ENCODE data around the gene CDK5RAP1.
"Not testable (repeated sequence)": the region's sequence is repeated elsewhere in the genome, so short reads cannot be mapped to it uniquely, and the experiment has no call there.

The CDK5RAP1 gene

DNA sequence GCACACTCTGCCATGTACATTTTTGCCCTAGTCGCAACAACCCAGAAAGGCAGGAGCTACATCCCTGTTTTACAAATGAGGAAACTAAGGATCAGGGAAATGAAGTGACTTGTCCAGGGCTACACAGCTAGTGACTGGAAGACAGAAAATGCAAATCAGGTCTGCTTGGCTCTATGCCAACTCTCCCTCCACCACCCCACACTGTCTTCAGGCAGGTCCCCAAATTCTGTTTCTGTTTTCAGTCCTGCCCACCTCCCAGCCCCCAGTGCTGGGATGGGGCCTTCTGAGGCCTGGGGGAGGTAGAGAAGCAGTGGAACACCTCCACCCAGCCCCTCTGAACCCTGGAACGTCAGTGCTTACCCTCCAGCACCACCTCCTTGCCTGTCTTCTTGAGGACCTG lies 37.2 kb upstream of the CDK5RAP1 start:
- Histone ChIP-seq H3K4me1 (ENCODE audit: control insufficient read depth in 1 of 2, insufficient read depth in 2 of 2, low read length in 2 of 2) (peaks cover 4 to 19% of the 10 kb centered on the region in 2 donors), H3K36me3 (ENCODE audit: control insufficient read depth in 1 of 2, insufficient read depth in 2 of 2, low read length in 2 of 2) (peaks cover 0 to 6% of the 10 kb centered on the region in 2 donors), H3K27me3 (ENCODE audit: low read depth, low read length) (no peaks in the 10 kb centered on the region), H3K9me3 (ENCODE audit: control insufficient read depth in 1 of 2, low read length in 2 of 2) (no peaks in the 10 kb centered on the region), H3K4me3 (ENCODE audit: low read depth in 1 of 2, low read length in 2 of 2) (no peak overlapping the region), H3K27ac (ENCODE audit: low read length) (no peak overlapping the region)

DNA sequence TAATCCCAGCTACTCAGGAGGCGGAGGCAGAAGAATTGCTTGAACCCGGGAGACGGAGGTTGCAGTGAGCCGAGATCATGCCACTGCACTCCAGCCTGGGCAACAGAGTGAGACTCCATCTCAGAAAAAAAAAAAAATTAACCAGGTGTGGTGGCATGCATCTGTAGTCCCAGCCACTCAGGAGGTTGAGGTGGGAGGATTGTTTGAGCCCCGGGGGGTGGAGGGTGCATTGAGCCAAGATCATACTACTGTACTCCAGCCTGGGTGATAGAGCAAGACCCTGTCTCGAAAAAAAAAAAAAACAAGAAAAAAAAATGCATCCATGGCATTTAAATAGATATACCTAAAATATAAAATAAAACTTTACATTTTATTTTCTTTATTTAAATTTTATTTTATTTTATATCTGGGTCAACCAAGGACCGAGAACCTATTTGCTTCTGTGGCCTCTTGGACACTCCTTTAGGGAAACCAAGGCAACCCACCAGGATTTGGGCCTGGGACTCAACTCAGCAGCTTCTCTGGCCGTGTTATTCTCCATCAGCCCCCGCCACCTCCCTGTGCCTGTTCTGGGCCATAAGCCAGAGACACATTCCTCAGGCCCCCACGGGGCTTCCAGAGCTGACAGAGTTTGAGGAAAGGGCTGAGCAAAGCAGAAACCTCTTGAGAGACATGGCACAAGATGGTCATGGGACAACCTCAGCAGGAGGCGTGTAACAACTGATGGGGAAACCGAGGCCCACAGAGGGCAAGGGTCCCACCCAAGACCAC lies 36.0 kb upstream of the CDK5RAP1 start:
- H3K36me3 ChIP-seq (ENCODE audit: control insufficient read depth in 1 of 2, insufficient read depth in 2 of 2, low read length in 2 of 2), result peaks cover 0 to 6% of the 10 kb centered on the region in 2 donors
- no peak overlapping the region for H3K4me3 ChIP-seq (ENCODE audit: low read depth in 1 of 2, low read length in 2 of 2)
- H3K27ac ChIP-seq (ENCODE audit: low read length), result no peak overlapping the region
- H3K4me1 ChIP-seq (ENCODE audit: control insufficient read depth in 1 of 2, insufficient read depth in 2 of 2, low read length in 2 of 2), result peaks cover 4 to 10% of the 10 kb centered on the region in 2 donors
- no peaks in the 10 kb centered on the region for H3K9me3 ChIP-seq (ENCODE audit: control insufficient read depth in 1 of 2, low read length in 2 of 2)
- no peaks in the 10 kb centered on the region for H3K27me3 ChIP-seq (ENCODE audit: low read depth, low read length)

DNA sequence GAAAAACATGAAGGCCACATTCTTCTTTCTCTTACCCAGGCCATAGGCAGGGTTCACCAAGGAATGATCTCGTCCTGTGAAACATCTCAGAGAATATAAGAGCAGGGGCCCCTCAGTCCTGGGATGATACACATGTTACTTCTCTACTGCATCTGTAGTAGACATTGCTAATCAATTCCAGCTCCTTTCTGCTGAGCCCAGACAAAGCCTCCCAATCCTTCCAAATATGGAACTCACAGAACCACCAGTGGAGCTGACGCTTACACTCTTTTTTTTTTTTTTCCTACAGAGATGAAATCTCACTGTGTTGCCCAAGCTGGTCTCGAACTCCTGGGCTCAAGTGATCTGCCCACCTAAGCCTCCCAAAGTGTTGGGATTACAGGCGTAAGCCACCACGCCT lies 33.1 kb upstream of the CDK5RAP1 start:
- H3K27ac ChIP-seq (ENCODE audit: low read length), result no peak overlapping the region
- H3K9me3 ChIP-seq (ENCODE audit: control insufficient read depth in 1 of 2, low read length in 2 of 2), result no peaks in the 10 kb centered on the region
- no peak overlapping the region for H3K4me3 ChIP-seq (ENCODE audit: low read depth in 1 of 2, low read length in 2 of 2)
- no peaks in the 10 kb centered on the region for H3K27me3 ChIP-seq (ENCODE audit: low read depth, low read length)
- H3K4me1 ChIP-seq (ENCODE audit: control insufficient read depth in 1 of 2, insufficient read depth in 2 of 2, low read length in 2 of 2), result peaks cover 4 to 10% of the 10 kb centered on the region in 2 donors
- H3K36me3 ChIP-seq (ENCODE audit: control insufficient read depth in 1 of 2, insufficient read depth in 2 of 2, low read length in 2 of 2), result peaks cover 0 to 6% of the 10 kb centered on the region in 2 donors

DNA sequence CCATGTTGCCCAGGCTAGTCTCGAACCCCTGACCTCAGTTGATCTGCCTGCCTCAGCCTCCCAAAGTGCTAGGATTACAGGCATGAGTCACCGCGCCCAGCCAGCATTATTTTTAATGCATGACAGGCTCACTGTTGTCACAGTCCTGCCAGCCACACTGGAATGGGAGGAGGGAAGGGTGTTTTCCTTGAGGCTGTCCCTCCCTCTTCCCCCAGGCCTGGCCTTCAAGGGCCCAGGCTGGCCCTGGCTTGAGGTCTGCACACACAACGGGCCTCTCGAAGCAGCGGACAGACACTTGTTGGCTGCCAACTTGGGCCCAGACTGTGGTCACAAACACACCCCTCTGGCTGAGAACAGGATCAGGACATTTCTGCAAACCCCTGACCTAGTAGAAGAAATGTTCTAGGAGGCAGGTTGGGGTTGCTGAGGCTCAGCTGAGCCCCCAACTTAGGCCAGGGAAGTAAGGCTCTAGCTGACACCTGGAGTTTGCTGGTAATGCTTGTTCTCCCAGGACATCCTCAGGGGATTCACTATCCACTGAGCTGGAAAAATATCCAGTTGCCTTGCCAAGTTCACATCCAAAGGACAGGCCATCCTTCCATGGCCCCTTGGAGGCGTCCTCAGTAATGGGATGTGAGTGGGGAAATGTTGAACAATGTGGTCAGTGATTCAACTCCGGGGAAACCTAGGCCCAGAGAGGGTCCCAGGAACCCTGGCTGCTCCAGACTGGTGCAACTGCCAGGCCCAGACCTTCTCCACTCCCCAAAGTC lies 32.3 kb upstream of the CDK5RAP1 start:
- Histone ChIP-seq H3K9me3 (ENCODE audit: control insufficient read depth in 1 of 2, low read length in 2 of 2) (no peaks in the 10 kb centered on the region), H3K4me1 (ENCODE audit: control insufficient read depth in 1 of 2, insufficient read depth in 2 of 2, low read length in 2 of 2) (peaks cover 4 to 10% of the 10 kb centered on the region in 2 donors), H3K27ac (ENCODE audit: low read length) (no peak overlapping the region), H3K4me3 (ENCODE audit: low read depth in 1 of 2, low read length in 2 of 2) (no peak overlapping the region), H3K36me3 (ENCODE audit: control insufficient read depth in 1 of 2, insufficient read depth in 2 of 2, low read length in 2 of 2) (peaks cover 0 to 6% of the 10 kb centered on the region in 2 donors), H3K27me3 (ENCODE audit: low read depth, low read length) (no peaks in the 10 kb centered on the region)

DNA sequence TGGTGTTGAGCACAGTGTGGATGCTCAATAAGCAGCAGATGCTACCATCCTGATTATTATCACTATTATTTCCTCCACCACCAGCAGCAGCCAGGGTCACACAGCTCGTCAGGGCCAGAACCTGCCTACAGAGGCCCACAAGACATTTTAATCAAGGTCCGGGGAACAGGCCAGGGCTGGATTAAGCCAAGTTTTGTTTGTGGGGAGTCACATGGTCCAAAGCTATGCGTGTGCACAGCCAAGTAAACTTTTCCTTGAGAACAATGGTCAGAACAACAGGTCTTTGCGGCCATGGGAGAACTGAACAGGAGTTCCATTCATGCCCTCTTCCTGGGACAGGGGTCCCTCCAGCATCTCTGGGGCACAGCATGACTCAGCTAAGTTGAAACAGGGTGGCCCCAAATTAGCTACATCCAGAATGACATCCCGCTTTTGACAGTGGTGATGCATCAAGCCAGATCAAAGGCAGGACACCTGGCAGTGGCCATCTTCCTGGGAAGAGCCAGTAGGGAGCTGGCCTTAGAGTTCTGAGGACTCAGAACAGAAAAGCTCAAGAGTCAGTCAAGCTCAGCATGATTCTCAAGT lies 30.6 kb upstream of the CDK5RAP1 start:
- Histone ChIP-seq H3K4me1 (ENCODE audit: control insufficient read depth in 1 of 2, insufficient read depth in 2 of 2, low read length in 2 of 2) (peaks cover 4 to 5% of the 10 kb centered on the region in 2 donors), H3K36me3 (ENCODE audit: control insufficient read depth in 1 of 2, insufficient read depth in 2 of 2, low read length in 2 of 2) (peaks cover 0 to 6% of the 10 kb centered on the region in 2 donors), H3K9me3 (ENCODE audit: control insufficient read depth in 1 of 2, low read length in 2 of 2) (no peaks in the 10 kb centered on the region), H3K27me3 (ENCODE audit: low read depth, low read length) (no peaks in the 10 kb centered on the region), H3K4me3 (ENCODE audit: low read depth in 1 of 2, low read length in 2 of 2) (no peak overlapping the region), H3K27ac (ENCODE audit: low read length) (no peak overlapping the region)

DNA sequence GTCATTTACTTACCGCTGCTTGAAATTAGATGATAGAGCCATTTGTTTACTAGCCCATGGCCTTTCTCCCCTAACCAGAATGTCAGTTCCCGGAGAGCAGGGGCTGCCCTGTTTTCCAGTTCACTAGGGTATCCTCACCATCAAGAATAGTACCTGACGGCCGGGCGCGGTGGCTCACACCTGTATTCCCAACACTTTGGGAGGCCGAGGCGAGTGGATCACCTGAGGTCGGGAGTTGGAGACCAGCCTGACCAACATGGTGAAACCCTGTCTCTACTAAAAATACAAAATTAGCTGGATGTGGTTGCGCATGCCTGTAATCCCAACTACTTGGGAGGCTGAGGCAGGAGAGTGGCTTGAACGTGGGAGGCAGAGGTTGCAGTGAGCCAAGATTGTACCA lies 22.6 kb upstream of the CDK5RAP1 start:
- not testable (repeated sequence) for H3K9me3 ChIP-seq (ENCODE audit: control insufficient read depth in 1 of 2, low read length in 2 of 2); H3K4me3 ChIP-seq (ENCODE audit: low read depth in 1 of 2, low read length in 2 of 2); H3K36me3 ChIP-seq (ENCODE audit: control insufficient read depth in 1 of 2, insufficient read depth in 2 of 2, low read length in 2 of 2); H3K27me3 ChIP-seq (ENCODE audit: low read depth, low read length)
- Histone ChIP-seq H3K4me1 (ENCODE audit: control insufficient read depth in 1 of 2, insufficient read depth in 2 of 2, low read length in 2 of 2) (peaks cover 0 to 16% of the 10 kb centered on the region in 2 donors), H3K27ac (ENCODE audit: low read length) (peak overlapping the region; percentile 75)

DNA sequence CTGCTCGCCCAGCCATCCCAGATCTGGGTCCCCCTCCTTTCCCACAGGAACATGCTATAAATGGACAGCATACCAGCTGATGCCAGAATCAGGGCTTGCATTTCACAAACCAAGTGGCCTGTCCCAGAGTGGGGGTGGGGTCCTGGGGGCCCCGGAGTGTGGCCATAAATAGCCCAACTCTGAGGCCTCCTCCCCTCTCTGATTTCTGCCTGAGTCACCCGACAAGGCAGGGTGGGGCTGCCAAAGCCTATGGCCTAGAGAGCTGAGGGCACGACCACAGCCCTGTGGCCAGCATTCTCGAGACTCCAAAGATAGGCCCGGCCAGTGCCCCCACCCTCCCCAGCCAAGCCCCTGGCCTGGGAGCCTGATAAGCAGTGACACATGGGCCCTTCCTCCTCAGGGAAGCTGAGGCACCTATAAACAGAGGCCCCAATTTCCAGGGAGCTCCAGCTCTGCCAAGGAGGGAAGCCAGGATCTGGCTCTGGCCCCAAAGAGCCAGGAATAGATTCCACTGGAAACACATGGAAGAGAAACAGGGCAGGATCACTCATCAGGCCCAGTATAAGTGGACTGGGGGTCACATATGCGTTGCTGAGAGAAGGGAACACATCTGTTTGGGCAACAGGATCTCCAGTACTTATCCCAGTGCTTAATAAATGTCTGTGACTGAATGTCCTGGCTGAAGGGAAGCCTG lies 22.0 kb upstream of the CDK5RAP1 start:
- Histone ChIP-seq H3K27ac (ENCODE audit: low read length) (peak overlapping the region; percentile 75), H3K27me3 (ENCODE audit: low read depth, low read length) (no peaks in the 10 kb centered on the region), H3K4me3 (ENCODE audit: low read depth in 1 of 2, low read length in 2 of 2) (no peak overlapping the region), H3K9me3 (ENCODE audit: control insufficient read depth in 1 of 2, low read length in 2 of 2) (no peaks in the 10 kb centered on the region), H3K36me3 (ENCODE audit: control insufficient read depth in 1 of 2, insufficient read depth in 2 of 2, low read length in 2 of 2) (no peaks in the 10 kb centered on the region), H3K4me1 (ENCODE audit: control insufficient read depth in 1 of 2, insufficient read depth in 2 of 2, low read length in 2 of 2) (peaks cover 0 to 16% of the 10 kb centered on the region in 2 donors)

DNA sequence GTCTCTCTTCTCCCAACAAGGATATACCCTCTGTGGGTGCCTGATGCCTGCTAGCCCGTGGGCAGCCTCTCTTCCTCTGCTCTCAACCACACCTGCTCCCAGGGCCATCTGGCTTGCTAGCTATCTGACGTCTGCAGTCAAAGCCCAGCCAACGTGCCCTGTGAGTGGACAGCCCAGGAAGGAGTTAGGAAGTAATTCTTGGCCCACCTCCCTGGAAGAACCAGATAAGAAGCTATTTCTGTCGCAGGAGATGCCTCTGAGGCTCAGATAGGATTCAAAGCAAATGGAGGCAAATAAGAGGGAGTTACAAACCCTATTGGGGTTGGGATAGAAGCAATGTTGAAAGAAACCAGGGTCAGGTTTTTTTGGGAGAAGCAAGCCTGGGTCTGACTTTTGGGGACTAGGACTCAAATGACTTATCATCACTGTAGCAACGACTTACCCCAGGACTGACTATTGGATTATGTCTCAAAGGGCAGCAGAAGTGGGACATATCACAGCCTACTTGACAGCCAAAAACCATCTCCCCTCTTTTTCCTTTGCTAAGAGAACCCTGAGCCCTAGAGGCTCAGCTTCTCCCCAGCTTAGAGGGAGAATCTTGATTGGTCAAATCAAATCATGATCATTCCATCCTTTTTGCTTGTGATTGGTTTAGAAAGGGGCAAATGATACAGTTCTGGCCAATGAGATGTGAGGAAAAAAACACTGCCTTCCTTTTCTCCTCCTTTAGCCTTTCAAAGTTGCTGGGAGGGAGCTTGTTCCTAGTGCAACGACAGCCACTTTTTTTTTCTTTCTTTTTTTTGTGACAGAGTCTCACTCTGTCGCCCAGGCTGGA lies 18.0 kb upstream of the CDK5RAP1 start:
- Histone ChIP-seq H3K4me3 (ENCODE audit: low read depth in 1 of 2, low read length in 2 of 2) (no peak overlapping the region), H3K27ac (ENCODE audit: low read length) (no peak overlapping the region)

DNA sequence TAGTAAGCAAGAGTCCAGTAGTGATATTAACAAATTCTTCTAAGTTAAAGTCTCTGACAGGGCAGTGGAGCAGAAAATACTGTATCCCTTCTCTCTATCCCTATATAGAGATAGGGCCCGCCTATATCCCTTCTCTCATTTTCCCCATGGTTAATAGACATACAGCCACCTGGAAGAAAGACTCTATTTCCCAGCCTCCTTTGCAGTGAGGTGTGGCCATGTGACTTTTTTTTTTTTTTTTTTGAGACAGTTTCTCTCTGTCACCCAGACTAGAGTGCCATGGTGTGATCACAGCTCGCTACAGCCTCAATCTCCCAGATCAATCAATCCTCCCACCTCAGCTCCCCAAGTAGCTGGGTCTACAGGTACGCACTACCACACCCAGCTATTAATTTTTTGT lies 16.7 kb upstream of the CDK5RAP1 start:
- Histone ChIP-seq H3K36me3 (ENCODE audit: control insufficient read depth in 1 of 2, insufficient read depth in 2 of 2, low read length in 2 of 2) (no peaks in the 10 kb centered on the region), H3K27ac (ENCODE audit: low read length) (no peak overlapping the region), H3K9me3 (ENCODE audit: control insufficient read depth in 1 of 2, low read length in 2 of 2) (no peaks in the 10 kb centered on the region), H3K4me3 (ENCODE audit: low read depth in 1 of 2, low read length in 2 of 2) (no peak overlapping the region), H3K27me3 (ENCODE audit: low read depth, low read length) (no peaks in the 10 kb centered on the region), H3K4me1 (ENCODE audit: control insufficient read depth in 1 of 2, insufficient read depth in 2 of 2, low read length in 2 of 2) (peaks cover 0 to 4% of the 10 kb centered on the region in 2 donors)

More for the DNA sequence above, 18.0 kb upstream of the CDK5RAP1 start:
- peaks cover 0 to 14% of the 10 kb centered on the region in 2 donors for H3K4me1 ChIP-seq (ENCODE audit: control insufficient read depth in 1 of 2, insufficient read depth in 2 of 2, low read length in 2 of 2)
- H3K9me3 ChIP-seq (ENCODE audit: control insufficient read depth in 1 of 2, low read length in 2 of 2), result no peaks in the 10 kb centered on the region
- no peaks in the 10 kb centered on the region for H3K27me3 ChIP-seq (ENCODE audit: low read depth, low read length)
- no peaks in the 10 kb centered on the region for H3K36me3 ChIP-seq (ENCODE audit: control insufficient read depth in 1 of 2, insufficient read depth in 2 of 2, low read length in 2 of 2)

DNA sequence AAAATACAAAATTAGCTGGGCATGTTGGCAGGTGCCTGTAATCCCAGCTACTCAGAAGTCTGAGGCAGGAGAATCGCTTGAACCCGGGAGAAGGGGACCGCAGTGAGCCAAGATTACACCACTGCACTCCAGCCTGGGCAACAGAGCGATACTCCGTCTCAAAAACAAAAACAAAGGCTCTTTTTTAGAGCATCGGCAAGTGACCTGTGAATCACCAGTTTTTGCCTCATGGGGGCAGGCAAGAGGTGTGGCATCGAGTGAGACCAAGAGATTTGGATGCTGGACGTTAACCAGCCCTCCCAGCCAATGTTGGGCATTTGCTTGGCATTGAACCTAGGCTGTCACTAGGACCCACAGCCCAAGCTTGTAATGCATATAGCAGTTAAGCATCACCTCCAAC lies 14.6 kb upstream of the CDK5RAP1 start:
- no peaks in the 10 kb centered on the region for H3K9me3 ChIP-seq (ENCODE audit: control insufficient read depth in 1 of 2, low read length in 2 of 2)
- no peaks in the 10 kb centered on the region for H3K27me3 ChIP-seq (ENCODE audit: low read depth, low read length)
- no peak overlapping the region for H3K4me3 ChIP-seq (ENCODE audit: low read depth in 1 of 2, low read length in 2 of 2)
- H3K4me1 ChIP-seq (ENCODE audit: control insufficient read depth in 1 of 2, insufficient read depth in 2 of 2, low read length in 2 of 2), result no peaks in the 10 kb centered on the region
- H3K36me3 ChIP-seq (ENCODE audit: control insufficient read depth in 1 of 2, insufficient read depth in 2 of 2, low read length in 2 of 2), result peaks cover 11% of the 10 kb centered on the region in 2 donors
- H3K27ac ChIP-seq (ENCODE audit: low read length), result no peak overlapping the region
